ENCODE data around the gene BAIAP2L1. TPM values are rescaled to one million over a fixed set of nuclear protein-coding genes. Genes with fewer than 3 reads are reported as not detected.

The BAIAP2L1 gene
- total RNA-seq, 1 experiment from 2014 or later = 60.9 TPM

DNA sequence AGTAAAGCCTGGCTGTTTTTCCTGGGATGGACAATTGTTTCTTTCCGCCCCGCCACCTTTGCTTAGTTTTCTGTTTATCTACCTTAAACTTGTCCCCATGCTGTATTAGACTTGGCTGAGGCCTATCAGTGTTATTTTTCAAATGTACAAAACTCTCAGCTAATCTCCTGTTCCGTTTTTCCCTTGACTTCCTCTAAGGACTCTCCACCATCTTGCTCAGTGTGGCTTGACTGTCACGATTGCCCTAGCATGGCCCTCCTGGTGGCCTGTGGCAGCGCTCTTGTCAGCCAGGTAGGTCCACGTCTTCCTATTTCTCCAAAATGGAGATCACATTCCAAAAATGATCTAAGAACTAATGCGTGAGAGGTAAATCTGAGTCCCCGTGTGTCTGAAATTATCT is 36.7 kb downstream of the BAIAP2L1 start:
- no peak overlapping the region for H3K27ac Mint-ChIP-seq (ENCODE audit: unreplicated experiment)
- ChIA-PET CTCF (no interaction called here), POLR2A (no interaction called here)
- no peaks in the 10 kb centered on the region for H3K27me3 ChIP-seq (replicated peaks; ENCODE audit: control insufficient read depth, insufficient read depth, low read length)
- peaks cover 61% of the 10 kb centered on the region for H3K36me3 Mint-ChIP-seq (ENCODE audit: insufficient read depth, unreplicated experiment)
- no peak for TF ChIP-seq CTCF (IDR thresholded peaks at IDR 0.05; ENCODE audit: insufficient read depth in 1 of 2, low read depth in 1 of 2, low read length in 1 of 2, severe bottlenecking in 1 of 2, unreplicated experiment in 1 of 2)
- H3K4me1 Mint-ChIP-seq (ENCODE audit: low read depth, unreplicated experiment) = peaks cover 28% of the 10 kb centered on the region
- BruUV-seq (replicated peaks) = no TSS peak
- DNase-seq = no peak
- no peaks in the 10 kb centered on the region for H3K27me3 Mint-ChIP-seq (ENCODE audit: insufficient read depth, unreplicated experiment)
- no peak overlapping the region for H3K4me3 Mint-ChIP-seq (ENCODE audit: unreplicated experiment)
- H3K36me3 ChIP-seq (ENCODE audit: control insufficient read depth, insufficient read depth, low read length) = no peaks in the 10 kb centered on the region
- intact Hi-C loops (cut with micrococcal nuclease; ENCODE audit: unreplicated experiment) = no loop called here
- H3K9me3 Mint-ChIP-seq (ENCODE audit: unreplicated experiment) = no peaks in the 10 kb centered on the region
- H3K4me1 ChIP-seq = peaks cover 23% of the 10 kb centered on the region
- H3K9me3 ChIP-seq = no peaks in the 10 kb centered on the region
- H3K4me3 ChIP-seq (ENCODE audit: low read depth, low read length) = no peak overlapping the region

GRCh38 chr7:98362517-98362916 is 38.4 kb downstream of the BAIAP2L1 start:
- CTCF ChIA-PET = no interaction called here
- POLR2A ChIA-PET = no interaction called here
- peaks cover 61% of the 10 kb centered on the region for H3K36me3 Mint-ChIP-seq (ENCODE audit: insufficient read depth, unreplicated experiment)
- no peak overlapping the region for H3K27ac Mint-ChIP-seq (ENCODE audit: unreplicated experiment)
- Histone ChIP-seq H3K36me3 (ENCODE audit: control insufficient read depth, insufficient read depth, low read length) (no peaks in the 10 kb centered on the region; the same call in 1 of the 2 replicates), H3K4me1 (peaks cover 28% of the 10 kb centered on the region), H3K9me3 (no peaks in the 10 kb centered on the region), H3K4me3 (ENCODE audit: low read depth, low read length) (no peak overlapping the region), H3K27me3 (replicated peaks; ENCODE audit: control insufficient read depth, insufficient read depth, low read length) (no peaks in the 10 kb centered on the region)
- no peaks in the 10 kb centered on the region for H3K9me3 Mint-ChIP-seq (ENCODE audit: unreplicated experiment)
- no TSS peak for BruUV-seq (replicated peaks)
- intact Hi-C loops (cut with micrococcal nuclease; ENCODE audit: unreplicated experiment) = no loop called here
- no peak for DNase-seq
- TF ChIP-seq CTCF (IDR thresholded peaks at IDR 0.05; ENCODE audit: insufficient read depth in 1 of 2, low read depth in 1 of 2, low read length in 1 of 2, severe bottlenecking in 1 of 2, unreplicated experiment in 1 of 2) = no peak
- no peak overlapping the region for H3K4me3 Mint-ChIP-seq (ENCODE audit: unreplicated experiment)
- peaks cover 28% of the 10 kb centered on the region for H3K4me1 Mint-ChIP-seq (ENCODE audit: low read depth, unreplicated experiment)
- no peaks in the 10 kb centered on the region for H3K27me3 Mint-ChIP-seq (ENCODE audit: insufficient read depth, unreplicated experiment)

DNA sequence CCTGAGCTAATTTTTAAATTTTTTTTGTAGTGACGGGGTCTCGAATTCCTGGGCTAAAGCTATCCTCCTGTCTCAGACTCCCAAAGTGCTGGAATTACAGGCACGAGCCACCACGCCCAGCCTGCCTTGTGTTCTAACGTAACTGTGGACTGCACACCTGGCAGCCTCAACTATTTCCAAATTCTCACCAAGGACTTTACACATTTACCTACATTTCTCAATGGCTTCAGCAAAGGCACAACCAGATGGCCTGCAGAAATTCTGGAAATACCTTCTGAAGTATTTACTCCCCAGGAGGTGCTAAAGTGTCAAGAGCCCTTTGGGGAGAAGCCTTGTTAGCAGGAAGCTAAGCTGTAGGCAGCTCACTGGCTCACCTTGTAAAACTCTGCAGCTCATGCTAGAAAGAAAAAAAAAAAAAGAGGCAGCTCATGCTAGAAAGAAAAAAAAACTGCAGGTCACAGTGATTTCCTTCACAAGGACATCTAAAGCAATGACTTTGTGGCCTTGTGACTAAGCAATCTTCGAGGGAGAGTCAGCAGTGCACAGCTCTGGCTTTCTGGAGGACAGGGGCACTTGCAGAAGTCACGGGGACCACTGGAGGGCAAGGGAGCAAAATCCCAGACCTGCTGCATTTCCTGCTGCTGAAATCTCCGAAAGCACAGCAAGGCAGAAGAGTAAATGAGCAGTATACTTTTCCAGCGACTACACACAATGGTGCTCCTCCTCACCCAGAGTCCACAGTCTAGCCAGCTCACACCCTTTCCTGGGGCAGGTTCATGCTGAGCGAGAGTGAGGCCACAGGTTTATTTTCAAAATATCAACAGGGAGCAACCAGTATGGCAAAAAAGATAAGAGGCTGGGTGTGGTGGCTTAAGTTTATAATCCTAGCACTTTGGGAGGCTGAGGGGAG is 40.4 kb downstream of the BAIAP2L1 start:
- H3K4me3 ChIP-seq (ENCODE audit: low read depth, low read length) = no peak overlapping the region
- H3K27me3 ChIP-seq (replicated peaks; ENCODE audit: control insufficient read depth, insufficient read depth, low read length) = no peaks in the 10 kb centered on the region
- no peaks in the 10 kb centered on the region for H3K9me3 Mint-ChIP-seq (ENCODE audit: unreplicated experiment)
- H3K9me3 ChIP-seq = no peaks in the 10 kb centered on the region
- no peaks in the 10 kb centered on the region; the same call in 1 of the 2 replicates for H3K36me3 ChIP-seq (ENCODE audit: control insufficient read depth, insufficient read depth, low read length)
- intact Hi-C loops (cut with micrococcal nuclease; ENCODE audit: unreplicated experiment) = loop anchor here (2.0 kb wide), 2 partner anchors 40 to 58 kb away; partner anchors contain the start of gene BAIAP2L1
- BruUV-seq (replicated peaks) = no TSS peak
- TF ChIP-seq CTCF (IDR thresholded peaks at IDR 0.05; ENCODE audit: insufficient read depth in 1 of 2, low read depth in 1 of 2, low read length in 1 of 2, severe bottlenecking in 1 of 2, unreplicated experiment in 1 of 2) = peak in 1 of 2 experiments; percentile 44
- H3K4me1 ChIP-seq = peaks cover 35% of the 10 kb centered on the region
- H3K36me3 Mint-ChIP-seq (ENCODE audit: insufficient read depth, unreplicated experiment) = peaks cover 44% of the 10 kb centered on the region
- H3K27ac Mint-ChIP-seq (ENCODE audit: unreplicated experiment) = peak overlapping the region; percentile 91
- ChIA-PET CTCF (interaction anchor here (0.5 to 1.4 kb wide), 11 partner anchors 17 to 177 kb away, joined by 3 to 14 read pairs (median 4); partner anchors contain the start of gene BAIAP2L1), POLR2A (interaction anchor here (0.6 to 1.4 kb wide), 7 partner anchors 31 to 416 kb away, joined by 3 to 7 read pairs (median 4); partner anchors contain the start of gene BAIAP2L1)
- H3K4me3 Mint-ChIP-seq (ENCODE audit: unreplicated experiment) = peak overlapping the region; percentile 32
- peaks cover 21% of the 10 kb centered on the region for H3K4me1 Mint-ChIP-seq (ENCODE audit: low read depth, unreplicated experiment)
- H3K27me3 Mint-ChIP-seq (ENCODE audit: insufficient read depth, unreplicated experiment) = no peaks in the 10 kb centered on the region
- peak; percentile 70 to 82 for DNase-seq
